Measurements from ENCODE around the gene HFE.

HFE gene

GRCh38 chr6:26136321-26136720 is 49.1 kb downstream of the HFE start:
- DNase-seq (ENCODE audit: low read depth): no peak

- no peak for DNase-seq (ENCODE audit: low read depth)
Observed at GRCh38 chr6:26140254-26140966, 53.2 kb downstream of the HFE start.

- no peak for DNase-seq (ENCODE audit: low read depth)
Observed at GRCh38 chr6:26140967-26141294, 53.7 kb downstream of the HFE start.

DNA sequence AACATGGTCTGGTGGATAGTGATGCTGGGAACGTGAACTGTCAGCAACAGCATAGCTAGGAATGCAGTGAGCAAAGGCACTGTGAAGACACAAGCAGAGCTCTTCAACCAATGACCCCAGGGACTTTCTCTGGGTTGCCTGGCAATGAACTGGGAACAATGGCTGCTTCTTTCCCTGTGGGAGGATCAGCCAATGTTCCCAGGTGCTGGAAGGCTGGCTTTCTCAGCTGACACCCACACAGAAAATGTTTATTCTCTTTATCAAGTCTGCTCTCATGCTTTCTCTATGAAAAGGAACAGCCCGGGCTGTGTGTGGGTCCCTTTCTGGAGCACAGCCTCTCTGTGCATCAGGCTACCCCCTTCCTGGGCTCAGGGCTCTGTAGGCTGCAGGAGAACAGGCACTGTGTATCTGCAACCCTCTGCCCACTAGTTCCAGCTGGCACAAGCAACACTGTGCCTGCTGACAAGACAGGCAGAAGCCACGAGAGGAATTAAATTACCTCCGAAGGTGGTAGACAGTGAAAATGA is 54.2 kb downstream of the HFE start:
- no peak for DNase-seq (ENCODE audit: low read depth)

GRCh38 chr6:26142026-26142425 is 54.8 kb downstream of the HFE start:
- DNase-seq (ENCODE audit: low read depth): no peak

Measured in non-pigmented ciliary epithelial cell (primary cell).